HEK293 (cell line): ENCODE results near the gene SLC35A2.
A peak's percentile ranks its signal among the peaks of the same experiment; 100 is the strongest.

Experiments
- GFI1B ChIP-seq: fragments of 450-650 bp; formaldehyde crosslinking; IDR thresholded peaks from 2 replicates; pipeline ENCODE4 v1.5.1; 2016; ENCODE audit warnings: missing biosample characterization, missing genetic modification characterization
- GLIS1 ChIP-seq: fragments of 450-650 bp; formaldehyde crosslinking; IDR thresholded peaks from 2 replicates; pipeline ENCODE4 v1.5.1; 2016; ENCODE audit warnings: missing biosample characterization, missing genetic modification characterization
- KLF1 ChIP-seq: fragments of 450-650 bp; formaldehyde crosslinking; IDR thresholded peaks from 2 replicates; pipeline ENCODE4 v1.5.1; 2016; ENCODE audit warnings: missing biosample characterization, missing genetic modification characterization
- KLF17 ChIP-seq: fragments of 450-650 bp; formaldehyde crosslinking; IDR thresholded peaks from 2 replicates; pipeline ENCODE4 v1.5.1; 2016; ENCODE audit warnings: missing biosample characterization, missing genetic modification characterization
- SCRT2 ChIP-seq: fragments of 450-650 bp; formaldehyde crosslinking; IDR thresholded peaks from 2 replicates; pipeline ENCODE4 v1.5.1; 2016; ENCODE audit warnings: missing biosample characterization, missing genetic modification characterization
- SP7 ChIP-seq: fragments of 450-650 bp; formaldehyde crosslinking; IDR thresholded peaks from 2 replicates; pipeline ENCODE4 v1.5.1; 2016; ENCODE audit warnings: missing biosample characterization, missing genetic modification characterization
- ZBTB11 ChIP-seq: fragments of 450-650 bp; formaldehyde crosslinking; conservative IDR thresholded peaks from 2 replicates; pipeline ENCODE4 v1.5.1; 2016; ENCODE audit warnings: low read depth, missing biosample characterization, missing genetic modification characterization
- ZBTB17 ChIP-seq: fragments of 450-650 bp; formaldehyde crosslinking; IDR thresholded peaks from 2 replicates; pipeline ENCODE4 v1.5.1; 2016; ENCODE audit warnings: missing biosample characterization, missing genetic modification characterization
- ZBTB26 ChIP-seq: fragments of 450-650 bp; formaldehyde crosslinking; optimal IDR thresholded peaks from 2 replicates; pipeline ENCODE3; 2016; ENCODE audit warnings: missing biosample characterization, mild to moderate bottlenecking, missing genetic modification characterization
- ZBTB48 ChIP-seq: fragments of 450-650 bp; formaldehyde crosslinking; IDR thresholded peaks from 2 replicates; pipeline ENCODE4 v1.5.1; 2016; ENCODE audit warnings: missing biosample characterization, missing genetic modification characterization
- ZNF132 ChIP-seq: fragments of 450-650 bp; formaldehyde crosslinking; IDR thresholded peaks from 2 replicates; pipeline ENCODE4 v1.5.1; 2017; ENCODE audit warnings: missing biosample characterization, missing genetic modification characterization, borderline replicate concordance
- ZNF175 ChIP-seq: fragments of 450-650 bp; formaldehyde crosslinking; IDR thresholded peaks from 2 replicates; pipeline ENCODE4 v1.5.1; 2016; ENCODE audit warnings: missing biosample characterization, missing genetic modification characterization
- ZNF26 ChIP-seq: fragments of 450-650 bp; formaldehyde crosslinking; IDR thresholded peaks from 2 replicates; pipeline ENCODE4 v1.5.1; 2016; ENCODE audit warnings: missing biosample characterization, missing genetic modification characterization
- ZNF280C ChIP-seq: fragments of 450-650 bp; formaldehyde crosslinking; IDR thresholded peaks from 2 replicates; pipeline ENCODE4 v1.5.1; 2016; ENCODE audit warnings: missing biosample characterization, missing genetic modification characterization
- ZNF302 ChIP-seq: fragments of 450-650 bp; formaldehyde crosslinking; IDR thresholded peaks from 2 replicates; pipeline ENCODE4 v1.5.1; 2016; ENCODE audit warnings: missing biosample characterization, missing genetic modification characterization, low read depth
- ZNF335 ChIP-seq: fragments of 450-650 bp; formaldehyde crosslinking; conservative IDR thresholded peaks from 2 replicates; pipeline ENCODE4 v1.5.1; 2016; ENCODE audit warnings: missing biosample characterization, missing genetic modification characterization
- ZNF404 ChIP-seq: fragments of 450-650 bp; formaldehyde crosslinking; IDR thresholded peaks from 2 replicates; pipeline ENCODE4 v1.5.1; 2017; ENCODE audit warnings: missing biosample characterization, missing genetic modification characterization
- ZNF654 ChIP-seq: fragments of 450-650 bp; formaldehyde crosslinking; IDR thresholded peaks from 2 replicates; pipeline ENCODE4 v1.5.1; 2016; ENCODE audit warnings: low read depth, missing biosample characterization, missing genetic modification characterization
- ZSCAN5A ChIP-seq: fragments of 450-650 bp; formaldehyde crosslinking; IDR thresholded peaks from 2 replicates; pipeline ENCODE4 v1.5.1; 2016; ENCODE audit warnings: missing biosample characterization, missing genetic modification characterization

SLC35A2 gene

GRCh38 chrX:48891402-48892288 is 19.8 kb downstream of the SLC35A2 start (continued):
- TF ChIP-seq ZNF280C (tag by site-specific recombination), result no peak
- peak; percentile 19; the same call in 1 of the 2 replicates for TF ChIP-seq ZNF654
- TF ChIP-seq ZNF175 (tag by site-specific recombination), result no peak
- 0 out of 2 replicates have a peak, but pooled peaks have one; percentile 18 for TF ChIP-seq KLF17 (tag by site-specific recombination)
- peak; percentile 92 for TF ChIP-seq ZBTB48 (tag by site-specific recombination)
- TF ChIP-seq ZNF404 (tag by site-specific recombination), result no peak
- TF ChIP-seq SP7 (tag by site-specific recombination), result peak; percentile 40; the same call in 1 of the 2 replicates
- TF ChIP-seq SCRT2 (tag by site-specific recombination), result peak; percentile 79
- no peak for TF ChIP-seq GFI1B (tag by site-specific recombination)
- TF ChIP-seq ZBTB11, result 0 out of 2 replicates have a peak, but pooled peaks have one; percentile 24
- TF ChIP-seq ZBTB26 (tag by site-specific recombination), result peak; percentile 65
- TF ChIP-seq GLIS1 (tag by site-specific recombination), result peak; percentile 86
- peak; percentile 63 for TF ChIP-seq KLF1 (tag by site-specific recombination)
- no peak for TF ChIP-seq ZNF302 (tag by site-specific recombination)
- TF ChIP-seq ZSCAN5A (tag by site-specific recombination), result no peak
- TF ChIP-seq ZNF132 (tag by site-specific recombination), result no peak
- no peak for TF ChIP-seq ZNF26 (tag by site-specific recombination)
- TF ChIP-seq ZNF335 (tag by site-specific recombination), result peak; percentile 53
- TF ChIP-seq ZBTB17 (tag by site-specific recombination), result peak; percentile 88
